Gastrocnemius medialis (tissue), 4 donors: ENCODE results near the gene PCSK5.

Experiments used
- CTCF ChIP-seq, 5 experiments: fragments of 450-650 bp in 3 of 5; fragments of 200-600 bp in 2 of 5; sonication (generic) in 2 of 5; IDR thresholded peaks in 4 of 5; conservative IDR thresholded peaks in 1 of 5; 1 replicate in 4 of 5; 2 replicates in 1 of 5; pipeline ENCODE4 v1.5.1; 2016 to 2019; ENCODE audit warnings: antibody characterized with exemption in 5 of 5, mild to moderate bottlenecking in 3 of 5, moderate library complexity in 3 of 5
- POLR2A ChIP-seq, 2 donors: fragments of 450-650 bp; IDR thresholded peaks; one replicate each; pipeline ENCODE4 v1.6.1; 2017; ENCODE audit warnings: antibody characterized with exemption in 2 of 2, mild to moderate bottlenecking in 2 of 2, moderate library complexity in 2 of 2

GRCh38 chr9:75844321-75844720 lies 46.2 kb upstream of the PCSK5 start:
- no peak for TF ChIP-seq POLR2A (IDR thresholded peaks at IDR 0.05)
- no peak for TF ChIP-seq CTCF (IDR thresholded peaks at IDR 0.05 in 4 of 5, conservative IDR thresholded peaks at IDR 0.05 in 1 of 5)
